K562 treated with DMSO at 1 percent for 4 hours (cell line): Measurements from ENCODE around the gene ICE2. TPM values are rescaled to one million over a fixed set of nuclear protein-coding genes. Genes with fewer than 3 reads are reported as not detected.

Experiments used
- total RNA-seq: library from RNA; unstranded; fragments of 300-600 nt; gene quantifications from 2 replicates; pipeline ENCODE4 v1.2.3, GENCODE V29; 2022; ENCODE audit not compliant: insufficient read depth

ICE2 gene, protein sequence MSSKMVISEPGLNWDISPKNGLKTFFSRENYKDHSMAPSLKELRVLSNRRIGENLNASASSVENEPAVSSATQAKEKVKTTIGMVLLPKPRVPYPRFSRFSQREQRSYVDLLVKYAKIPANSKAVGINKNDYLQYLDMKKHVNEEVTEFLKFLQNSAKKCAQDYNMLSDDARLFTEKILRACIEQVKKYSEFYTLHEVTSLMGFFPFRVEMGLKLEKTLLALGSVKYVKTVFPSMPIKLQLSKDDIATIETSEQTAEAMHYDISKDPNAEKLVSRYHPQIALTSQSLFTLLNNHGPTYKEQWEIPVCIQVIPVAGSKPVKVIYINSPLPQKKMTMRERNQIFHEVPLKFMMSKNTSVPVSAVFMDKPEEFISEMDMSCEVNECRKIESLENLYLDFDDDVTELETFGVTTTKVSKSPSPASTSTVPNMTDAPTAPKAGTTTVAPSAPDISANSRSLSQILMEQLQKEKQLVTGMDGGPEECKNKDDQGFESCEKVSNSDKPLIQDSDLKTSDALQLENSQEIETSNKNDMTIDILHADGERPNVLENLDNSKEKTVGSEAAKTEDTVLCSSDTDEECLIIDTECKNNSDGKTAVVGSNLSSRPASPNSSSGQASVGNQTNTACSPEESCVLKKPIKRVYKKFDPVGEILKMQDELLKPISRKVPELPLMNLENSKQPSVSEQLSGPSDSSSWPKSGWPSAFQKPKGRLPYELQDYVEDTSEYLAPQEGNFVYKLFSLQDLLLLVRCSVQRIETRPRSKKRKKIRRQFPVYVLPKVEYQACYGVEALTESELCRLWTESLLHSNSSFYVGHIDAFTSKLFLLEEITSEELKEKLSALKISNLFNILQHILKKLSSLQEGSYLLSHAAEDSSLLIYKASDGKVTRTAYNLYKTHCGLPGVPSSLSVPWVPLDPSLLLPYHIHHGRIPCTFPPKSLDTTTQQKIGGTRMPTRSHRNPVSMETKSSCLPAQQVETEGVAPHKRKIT
- total RNA-seq, result 14.9 and 17.4 TPM in 2 replicates

GRCh38 chr15:60478566-60479360 is at the start of gene ICE2:
ICE2 (minus strand) TSS chr15:60479142; CDS start chr15:60477977, 1,165 bp downstream.

DNA sequence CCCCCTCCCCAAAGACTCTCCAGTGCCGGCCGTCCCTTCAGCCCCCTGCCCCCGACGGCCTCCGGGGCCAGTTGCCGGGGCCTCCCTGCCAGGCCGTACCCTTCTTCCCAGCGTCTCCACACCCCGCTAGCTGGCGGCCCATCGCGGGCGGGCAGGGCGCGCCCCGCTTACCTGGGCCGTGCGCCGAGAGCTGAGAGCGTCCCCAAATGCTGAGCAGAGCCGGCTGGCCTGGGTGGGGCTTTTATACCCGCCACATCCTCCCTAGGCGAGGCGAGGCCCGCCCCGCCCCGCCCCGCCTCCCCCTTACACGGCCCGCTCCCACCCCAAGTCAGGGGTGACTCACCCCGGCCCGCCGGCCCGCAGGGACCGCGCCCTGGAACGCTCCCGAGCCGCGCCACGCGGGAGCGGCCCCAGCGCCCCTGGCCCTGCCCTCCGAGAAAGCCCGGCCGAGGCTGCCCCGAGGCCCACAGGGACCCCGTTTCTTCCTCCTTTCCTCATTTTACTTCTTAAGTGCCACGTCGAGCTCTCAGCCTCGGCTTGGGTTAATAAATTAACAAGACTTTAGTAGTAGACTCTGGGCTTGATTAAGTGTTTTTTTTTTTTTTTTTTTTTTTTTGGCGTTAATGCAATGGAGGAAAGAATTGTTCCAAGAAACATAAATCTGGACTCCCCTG is 81.0 kb downstream of the ICE2 start, which contains the start of gene ANXA2:
TSS of gene ANXA2 (minus strand) at position 215 of the 674 bp plus-strand sequence. CDS start 11,911 bp downstream, outside the sequence.

Other genes starting within 250 kb of the ICE2 start
- 298 and 312 TPM in 2 replicates for gene ANXA2, start 81.2 kb downstream of the ICE2 start, total RNA-seq